Right cardiac atrium (tissue), 5 donors: ENCODE data around the gene C3orf20. TPM values are rescaled to one million over a fixed set of nuclear protein-coding genes. Genes with fewer than 3 reads are reported as not detected.
A peak's percentile ranks its signal among the peaks of the same experiment; 100 is the strongest.

ENCODE experiments used
- ATAC-seq, 2 donors: fragments of 200-7000 bp; cut with Tn5 transposase; one replicate each; pipeline versions ENCODE4 v1.8.0 to v1.9.1; 2020; ENCODE audit warnings: moderate library complexity in 2 of 2, mild to moderate bottlenecking in 1 of 2
- DNase-seq, 3 donors: peaks; one replicate each; pipeline ENCODE4 v3.0.0-alpha.2; 2020
- H3K27ac ChIP-seq: one replicate; pipeline ENCODE4 v1.5.1; 2013; ENCODE audit warnings: mild to moderate bottlenecking, low read length, control low read depth, moderate library complexity
- H3K27me3 ChIP-seq: one replicate; pipeline ENCODE4 v1.6.1; 2013; ENCODE audit not compliant: control insufficient read depth, insufficient read depth
- H3K4me1 ChIP-seq: one replicate; pipeline ENCODE4 v1.6.1; 2013; ENCODE audit warnings: low read length; ENCODE audit not compliant: control insufficient read depth, insufficient read depth
- H3K4me3 ChIP-seq: one replicate; pipeline ENCODE4 v1.5.1; 2013; ENCODE audit warnings: low read length, control low read depth
- H3K9me3 ChIP-seq: one replicate; pipeline ENCODE4 v1.6.1; 2013; ENCODE audit warnings: low read length; ENCODE audit not compliant: control insufficient read depth
- WGBS: extraction: QIAGEN DNeasy Blood & Tissue Kit; methylation state at CpG from one replicate; pipeline ENCODE4 v1.1.7; 2013; 5-methylcytosine and 5-hydroxymethylcytosine counted together
- intact Hi-C, 4 donors: fragments of 100-400 bp; cut with DNase I; formaldehyde crosslinking; loops; one replicate each; pipeline versions ENCODE4 v1.11.0 to v1.14.0; 2022 to 2023
- polyA plus RNA-seq: library from polyadenylated mRNA; stranded (reverse); fragments of 200-250 nt; gene quantifications from one replicate; pipeline ENCODE4 v1.2.3, GENCODE V29; 2013
- total RNA-seq, 4 donors: library from RNA; stranded (reverse); fragmentation: NEBNext Ultra II Directional; extraction: Animal tissue kit (Norgen Biotek cat#: 25700); gene quantifications; one replicate each; pipeline ENCODE4 v1.2.1, GENCODE V29; 2021
- donor health status: healthy with polysubstance abuse.
- donor health status: DM: no; HTN: yes; CAD: no.
- donor health status: DM: no; HTN: no; CAD: no.
- donor health status: DM: no; HTN: yes; CAD: no; lungs with severe emphysema.
- donor health status: DM: yes; HTN: yes; CAD: no.

Gene C3orf20
- total and polyA plus RNA-seq, 5 donors = 0.02 to 0.11 TPM; not detected in 3

DNA sequence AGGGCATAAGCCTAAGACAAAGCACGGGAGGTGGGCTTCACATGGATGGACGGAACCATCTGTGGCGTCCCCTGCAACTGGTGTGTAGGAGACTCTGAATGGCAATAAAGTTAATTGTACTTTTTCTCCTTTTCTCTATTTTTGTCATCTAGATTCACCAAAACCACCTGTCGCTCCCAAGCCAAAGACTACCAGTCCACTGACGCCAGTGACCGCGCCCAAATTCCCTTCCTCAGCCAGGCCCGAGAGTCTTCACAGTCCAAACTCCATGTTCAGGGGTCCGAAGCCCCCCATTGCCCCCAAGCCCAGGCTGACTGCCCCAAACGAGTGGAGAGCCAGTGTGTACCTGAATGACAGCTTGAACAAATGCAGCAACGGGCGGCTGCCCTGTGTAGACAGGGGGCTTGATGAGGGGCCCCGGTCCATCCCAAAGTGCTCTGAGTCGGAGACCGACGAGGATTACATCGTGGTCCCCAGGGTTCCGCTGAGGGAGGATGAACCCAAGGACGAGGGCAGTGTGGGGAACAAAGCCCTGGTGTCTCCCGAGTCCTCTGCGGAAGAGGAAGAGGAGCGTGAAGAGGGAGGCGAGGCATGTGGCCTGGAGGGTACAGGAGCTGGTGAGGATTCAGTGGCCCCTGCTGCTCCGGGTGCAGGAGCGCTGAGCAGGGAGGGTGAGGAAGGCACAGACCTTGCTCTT is 144.0 kb downstream of the C3orf20 start, which contains the start of gene FGD5:
TSS of gene FGD5 (plus strand) at position 159 of the 697 bp plus-strand sequence. CDS start at position 269, 110 bp downstream.
- intact Hi-C loops = no loop called here
- no peaks in the 10 kb centered on the region for H3K27me3 ChIP-seq
- H3K4me1 ChIP-seq = peaks cover 5% of the 10 kb centered on the region
- no peaks in the 10 kb centered on the region for H3K9me3 ChIP-seq
- no peak within 1 kb of the TSS for H3K27ac ChIP-seq
- WGBS = 89% methylated on average over 25 of the region's 25 CpGs
- ATAC-seq (no peak), DNase-seq (peak in 1 of 3 donors; percentile 25)
- no peak within 1 kb of the TSS for H3K4me3 ChIP-seq

DNA sequence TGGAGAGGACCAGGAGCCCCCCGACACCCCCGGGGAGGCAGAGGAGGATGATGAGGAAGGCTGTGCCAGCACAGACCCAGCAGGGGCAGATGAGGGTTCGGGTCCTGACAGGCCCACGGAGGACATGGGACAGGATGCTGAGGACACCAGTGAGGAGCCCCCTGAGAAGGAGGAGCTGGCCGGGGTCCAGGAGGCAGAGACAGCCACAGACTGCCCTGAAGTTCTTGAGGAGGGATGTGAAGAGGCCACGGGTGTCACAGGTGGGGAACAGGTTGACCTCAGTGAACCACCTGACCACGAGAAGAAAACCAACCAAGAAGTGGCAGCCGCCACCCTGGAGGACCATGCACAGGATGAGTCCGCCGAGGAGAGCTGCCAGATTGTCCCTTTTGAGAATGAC is 144.7 kb downstream of the C3orf20 start:
- H3K4me1 ChIP-seq = peaks cover 5% of the 10 kb centered on the region
- no peaks in the 10 kb centered on the region for H3K27me3 ChIP-seq
- 82% methylated on average over 10 of the region's 10 CpGs for WGBS
- H3K27ac ChIP-seq = no peak overlapping the region
- H3K9me3 ChIP-seq = no peaks in the 10 kb centered on the region
- H3K4me3 ChIP-seq = no peak overlapping the region
- DNase-seq (peak in 2 of 3 donors; percentile 45 to 49), ATAC-seq (no peak)
- intact Hi-C loops = no loop called here

DNA sequence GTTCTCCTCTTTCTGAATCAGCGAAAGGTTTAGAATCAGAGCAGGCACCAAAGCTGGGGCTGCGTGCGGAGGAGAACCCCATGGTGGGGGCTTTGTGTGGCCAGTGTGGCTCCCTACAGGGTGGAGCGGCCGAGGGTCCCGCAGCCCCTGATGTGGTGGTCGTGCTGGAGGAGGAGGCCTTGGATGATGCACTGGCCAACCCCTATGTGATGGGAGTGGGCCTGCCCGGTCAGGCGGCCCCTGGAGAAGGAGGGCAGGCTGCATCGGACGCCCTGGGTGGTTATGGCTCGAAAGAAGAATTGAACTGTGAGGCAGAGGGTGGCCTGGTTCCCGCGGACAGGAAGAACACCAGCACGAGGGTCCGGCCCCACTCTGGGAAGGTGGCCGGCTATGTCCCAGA is 145.2 kb downstream of the C3orf20 start:
- no peaks in the 10 kb centered on the region for H3K9me3 ChIP-seq
- no peak overlapping the region for H3K4me3 ChIP-seq
- no peak overlapping the region for H3K27ac ChIP-seq
- peaks cover 3% of the 10 kb centered on the region for H3K4me1 ChIP-seq
- 94% methylated on average over 17 of the region's 17 CpGs for WGBS
- no peaks in the 10 kb centered on the region for H3K27me3 ChIP-seq
- intact Hi-C loops = no loop called here
- ATAC-seq = no peak
- DNase-seq = peak in 1 of 3 donors; percentile 45

DNA sequence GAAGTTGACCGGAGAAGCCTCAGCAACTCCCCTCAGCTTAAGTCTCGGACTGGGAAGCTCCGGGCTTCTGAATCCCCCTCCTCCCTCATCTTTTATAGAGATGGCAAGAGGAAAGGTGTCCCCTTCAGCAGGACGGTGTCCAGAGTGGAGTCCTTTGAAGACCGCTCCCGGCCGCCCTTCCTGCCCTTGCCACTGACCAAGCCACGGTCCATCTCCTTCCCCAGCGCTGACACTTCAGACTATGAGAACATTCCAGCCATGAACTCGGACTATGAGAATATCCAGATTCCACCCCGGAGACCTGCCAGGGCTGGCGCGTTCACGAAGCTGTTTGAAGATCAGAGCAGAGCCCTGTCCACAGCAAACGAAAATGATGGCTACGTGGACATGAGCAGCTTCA is 146.2 kb downstream of the C3orf20 start:
- DNase-seq = peak in 2 of 3 donors; percentile 26 to 35
- peaks cover 3% of the 10 kb centered on the region for H3K4me1 ChIP-seq

DNA sequence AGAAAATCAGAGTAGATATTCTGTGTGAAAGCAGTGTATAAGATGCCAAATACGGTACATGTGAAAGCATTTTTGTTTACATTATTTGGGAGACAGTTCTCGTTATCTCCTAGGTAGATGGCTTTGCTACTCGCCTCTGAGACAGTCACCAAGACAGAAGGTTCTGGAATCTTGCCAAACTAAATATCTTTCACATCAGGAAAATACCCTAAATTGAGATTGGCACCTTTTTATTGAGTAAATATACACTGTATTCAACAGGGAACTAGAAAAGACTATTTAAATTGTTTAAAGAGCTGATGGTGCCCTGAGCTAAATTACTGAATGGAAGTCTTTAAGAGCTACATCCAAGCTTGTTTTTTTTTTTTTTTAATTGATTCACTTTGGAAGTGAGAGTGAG is 147.2 kb downstream of the C3orf20 start:
- H3K27me3 ChIP-seq = no peaks in the 10 kb centered on the region
- H3K27ac ChIP-seq = no peak overlapping the region
- WGBS = 82% methylated on average over 3 of the region's 3 CpGs
- no peaks in the 10 kb centered on the region for H3K9me3 ChIP-seq
- intact Hi-C loops = no loop called here
- no peak for DNase-seq
- ATAC-seq = no peak
- no peak overlapping the region for H3K4me3 ChIP-seq
- H3K4me1 ChIP-seq = peaks cover 3% of the 10 kb centered on the region

More for the DNA sequence above, 146.2 kb downstream of the C3orf20 start:
- Histone ChIP-seq H3K9me3 (no peaks in the 10 kb centered on the region), H3K27me3 (no peaks in the 10 kb centered on the region), H3K27ac (no peak overlapping the region), H3K4me3 (no peak overlapping the region)
- intact Hi-C loops = no loop called here
- ATAC-seq = no peak
- WGBS = 83% methylated on average over 16 of the region's 16 CpGs

Other genes with a start within 250 kb of the C3orf20 start
- gene GRIP2, start 134.8 kb upstream of the C3orf20 start, total RNA-seq = 10 to 100 TPM in 3 of 4 donors, 1 to 10 TPM in 1; 8.7 to 14.5 (median 13.0) TPM
- 9.9 TPM for gene GRIP2, start 134.8 kb upstream of the C3orf20 start, polyA plus RNA-seq
- 10 to 100 TPM in 3 of 4 donors, 1 to 10 TPM in 1; 9.3 to 18.3 (median 11.2) TPM for gene CCDC174, start 23.4 kb upstream of the C3orf20 start, total RNA-seq
- gene CCDC174, start 23.4 kb upstream of the C3orf20 start, polyA plus RNA-seq = 9.8 TPM
- 10 to 100 TPM; 17.1 to 30.5 (median 21.2) TPM for gene FGD5, start 143.8 kb downstream of the C3orf20 start, total RNA-seq
- gene FGD5, start 143.8 kb downstream of the C3orf20 start, polyA plus RNA-seq = 8.6 TPM